ELR (cell line): ENCODE data around the gene APOF.
"Not testable (repeated sequence)": the region's sequence is repeated elsewhere in the genome, so short reads cannot be mapped to it uniquely, and the experiment has no call there.

Experiments
- DNase-seq: peaks from one replicate; pipeline ENCODE4 v3.0.0-alpha.2; 2015; ENCODE audit warnings: low read depth

Gene APOF

DNA sequence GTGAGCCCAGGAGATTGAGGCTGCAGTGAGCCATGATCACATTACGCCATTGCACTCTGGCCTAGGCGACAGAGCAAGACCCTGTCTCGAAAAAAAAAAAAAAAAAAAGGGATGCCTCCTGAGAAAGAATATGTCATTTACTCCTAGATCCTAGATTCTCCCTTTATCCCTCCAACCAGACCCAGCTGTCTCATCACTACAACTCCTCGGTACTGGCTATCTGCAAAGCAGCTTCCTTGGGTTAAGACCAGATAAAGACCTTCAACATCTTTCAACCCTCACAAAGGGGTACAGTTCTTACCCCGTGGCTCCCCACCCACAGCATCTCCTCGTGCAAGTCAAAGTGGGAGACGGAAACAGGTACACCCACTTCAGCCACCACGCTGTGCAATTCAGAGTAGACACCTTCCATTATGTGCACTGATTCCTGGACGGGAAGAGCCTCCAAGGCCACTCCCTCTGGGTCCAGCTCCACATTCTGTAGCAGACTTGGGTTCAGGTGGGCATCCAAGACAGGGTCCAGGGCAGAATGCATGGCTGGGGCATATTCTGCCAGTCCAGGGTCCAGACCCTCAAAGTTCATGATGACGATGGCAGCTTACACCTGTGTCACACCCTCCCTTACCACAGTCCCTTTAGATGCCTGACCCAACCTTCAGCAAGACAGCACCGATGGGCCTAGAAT is 30.0 kb downstream of the APOF start:
- no peak for DNase-seq

DNA sequence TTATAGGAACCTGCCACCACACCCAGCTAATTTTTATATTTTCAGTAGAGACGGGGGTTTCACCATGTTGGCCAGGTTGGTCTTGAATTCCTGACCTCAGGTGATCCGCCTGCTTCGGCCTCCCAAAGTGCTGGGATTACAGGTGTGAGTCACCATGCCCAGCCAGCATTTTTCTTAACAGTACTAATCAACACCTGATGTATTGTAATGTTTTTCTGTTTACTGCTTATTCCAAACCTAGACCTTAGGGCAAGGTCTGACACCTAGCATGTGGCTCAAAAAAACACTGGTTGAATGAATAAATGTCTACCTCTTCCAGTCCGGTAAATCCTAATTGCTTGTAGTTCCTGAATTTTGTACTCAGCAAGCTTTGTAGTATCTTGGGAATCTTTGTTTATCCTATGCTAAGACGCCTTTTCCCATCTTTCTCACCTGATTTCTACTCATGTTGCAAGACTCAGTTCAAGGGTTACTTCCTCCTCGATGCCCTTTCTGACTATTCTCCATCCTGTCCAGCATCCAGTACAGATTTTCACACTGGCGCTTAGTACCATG is 31.6 kb downstream of the APOF start:
- no peak for DNase-seq

DNA sequence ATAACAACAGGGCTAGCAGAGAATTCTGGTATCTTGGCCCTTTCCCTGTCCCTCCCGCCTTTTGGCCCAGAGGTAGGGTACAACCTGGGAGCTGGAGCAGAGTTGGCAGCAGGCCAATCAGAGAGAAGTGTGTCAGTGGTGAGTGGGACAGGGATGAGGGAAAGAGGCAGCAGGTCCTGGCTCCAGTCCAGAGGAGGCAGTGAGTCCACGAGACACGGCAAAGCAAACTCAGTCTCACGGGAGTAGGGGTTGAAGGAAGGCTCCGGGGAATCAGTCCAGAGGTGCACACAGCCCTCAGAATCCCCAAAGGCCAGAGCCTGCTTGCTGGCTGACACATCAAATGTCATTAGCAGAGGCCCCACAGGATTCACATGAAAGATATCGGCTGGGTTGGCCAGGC is 36.1 kb downstream of the APOF start:
- no peak for DNase-seq

DNA sequence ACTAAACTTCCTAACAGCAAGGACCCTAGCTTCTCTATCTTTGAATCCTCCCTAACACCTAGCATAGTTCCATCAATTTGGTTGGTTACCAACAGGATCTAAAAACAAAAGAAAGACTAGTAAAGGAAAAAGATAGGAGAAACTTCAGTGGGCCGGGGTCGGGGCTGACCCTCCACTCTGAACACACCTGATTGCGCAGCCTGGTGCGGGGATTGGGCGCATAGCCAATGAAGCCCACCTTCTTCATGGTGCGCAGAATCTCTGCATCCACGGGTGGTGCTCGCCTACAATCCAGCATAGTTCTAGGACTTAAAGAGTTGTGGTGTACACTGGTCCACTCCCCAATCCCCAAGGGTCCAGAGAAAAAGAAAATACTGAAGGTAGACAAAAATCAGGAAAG is 36.5 kb downstream of the APOF start:
- DNase-seq: no peak

DNA sequence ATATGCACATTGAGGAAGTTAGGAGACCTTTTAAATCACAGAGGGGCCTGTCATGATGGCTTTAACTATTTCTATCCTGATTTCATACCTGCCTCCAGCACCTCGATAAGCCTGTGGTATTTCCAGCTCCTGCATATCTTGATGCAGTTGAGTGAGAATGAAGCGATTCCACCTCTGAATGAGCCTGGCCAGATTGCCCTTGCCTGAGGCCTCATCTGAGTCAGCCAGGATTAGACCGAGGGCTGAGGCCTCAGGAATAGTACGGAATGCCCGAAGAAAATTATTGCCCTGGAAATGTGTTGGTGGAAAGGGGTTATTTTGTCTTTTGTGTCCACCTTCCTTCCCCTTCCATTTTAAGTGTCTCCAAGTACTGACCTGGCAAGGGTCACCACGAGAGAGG is 38.5 kb downstream of the APOF start:
- no peak for DNase-seq

DNA sequence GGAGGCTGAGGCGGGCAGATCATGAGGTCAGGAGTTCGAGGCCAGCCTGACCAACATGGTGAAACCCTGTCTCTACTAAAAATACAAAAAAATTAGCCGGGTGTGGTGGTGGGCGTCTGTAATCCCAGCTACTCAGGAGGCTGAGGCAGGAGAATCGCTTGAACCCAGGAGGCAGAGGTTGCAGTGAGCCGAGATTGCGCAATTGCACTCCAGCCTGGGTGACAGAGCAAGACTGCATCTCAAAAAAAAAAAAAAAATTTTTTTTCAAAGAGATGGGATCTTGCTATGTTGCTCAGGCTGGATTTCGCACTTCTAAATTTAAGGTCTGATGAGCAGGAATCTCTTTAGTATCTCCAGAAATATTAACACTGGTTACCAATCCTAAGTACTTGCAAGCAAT is 41.0 kb downstream of the APOF start:
- DNase-seq: not testable (repeated sequence)

DNA sequence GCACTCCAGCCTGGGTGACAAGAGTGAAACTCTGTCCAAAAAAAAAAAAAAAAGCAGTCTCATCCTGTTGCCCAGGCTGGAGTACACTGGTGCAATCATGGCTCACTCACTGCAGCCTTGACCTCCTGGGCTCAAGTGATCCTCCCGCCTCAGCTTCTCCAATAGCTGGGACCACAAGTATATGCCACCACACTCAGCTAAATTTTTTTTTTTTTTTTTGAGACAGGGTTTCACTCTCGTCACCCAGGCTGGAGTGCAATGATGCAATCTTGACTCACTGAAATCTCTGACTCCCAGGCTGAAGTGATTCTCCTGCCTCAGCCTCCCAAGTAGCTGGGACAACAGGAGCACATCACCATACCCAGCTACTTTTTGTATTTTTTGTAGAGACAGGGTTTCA is 41.6 kb downstream of the APOF start:
- DNase-seq: peak; percentile 75

DNA sequence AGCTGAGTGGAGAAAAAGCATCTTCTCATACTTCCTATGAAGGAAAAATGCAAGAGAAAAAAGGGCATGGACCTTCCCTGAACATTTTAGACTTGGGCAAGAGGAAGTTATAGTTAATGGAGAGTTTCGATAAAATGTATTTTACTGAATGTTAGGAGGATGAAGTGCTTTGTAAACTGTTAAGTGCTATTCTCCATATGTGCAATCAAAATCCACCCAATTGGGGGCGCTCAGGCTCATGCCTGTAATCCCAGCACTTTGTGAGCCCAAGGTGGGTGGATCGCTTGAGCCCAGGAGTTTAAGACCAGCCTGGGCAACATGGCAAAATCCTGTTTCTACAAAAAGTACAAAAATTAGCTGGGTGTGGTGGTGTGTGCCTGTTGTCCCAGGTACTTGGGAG is 45.0 kb downstream of the APOF start:
- no peak for DNase-seq

DNA sequence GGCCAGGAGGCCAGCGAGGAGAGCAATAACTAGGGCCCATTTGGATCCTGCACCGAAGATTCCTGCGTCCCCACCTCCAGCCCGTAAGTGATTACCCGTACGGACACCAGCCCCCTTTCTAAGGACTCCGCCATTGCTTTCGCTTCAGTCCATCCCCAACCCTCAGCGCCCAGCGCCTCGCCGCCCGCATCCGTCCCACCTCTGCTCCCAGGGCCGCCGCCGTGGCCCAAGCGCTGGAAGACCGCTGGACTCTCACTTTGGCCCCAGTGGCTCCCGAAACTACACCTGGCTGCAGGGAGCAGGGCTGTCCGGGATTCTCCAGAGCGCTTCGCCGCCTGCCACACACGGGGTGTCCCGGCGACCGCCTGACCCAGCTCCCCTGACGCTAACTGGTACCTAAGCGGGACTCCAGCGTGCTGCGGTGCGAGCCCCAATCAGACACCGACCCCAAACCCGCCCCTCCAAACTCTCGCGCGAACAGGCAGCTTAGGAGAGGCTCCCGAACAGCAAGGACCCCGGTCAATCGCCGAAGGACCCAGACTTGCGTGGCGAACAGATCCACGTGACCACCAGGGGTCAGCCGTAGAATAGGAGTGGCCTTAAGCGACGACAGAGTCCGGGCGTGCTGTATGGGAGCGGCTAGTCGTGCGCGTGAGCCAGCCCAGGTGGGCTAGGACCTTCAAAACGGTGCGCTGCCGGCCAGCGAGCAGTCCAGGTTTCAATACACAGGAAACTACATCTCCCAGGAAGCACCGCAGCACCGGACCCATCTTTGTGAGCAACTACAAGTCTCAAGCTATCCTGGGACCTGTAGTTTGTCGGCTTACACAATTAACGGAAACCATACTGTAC is 46.8 kb downstream of the APOF start, which contains the start of gene CNPY2:
Gene CNPY2, minus strand, starts transcription at position 367 of the 852 bp plus-strand sequence. CDS start 771 bp downstream, outside the sequence.
- peak; percentile 99 for DNase-seq

DNA sequence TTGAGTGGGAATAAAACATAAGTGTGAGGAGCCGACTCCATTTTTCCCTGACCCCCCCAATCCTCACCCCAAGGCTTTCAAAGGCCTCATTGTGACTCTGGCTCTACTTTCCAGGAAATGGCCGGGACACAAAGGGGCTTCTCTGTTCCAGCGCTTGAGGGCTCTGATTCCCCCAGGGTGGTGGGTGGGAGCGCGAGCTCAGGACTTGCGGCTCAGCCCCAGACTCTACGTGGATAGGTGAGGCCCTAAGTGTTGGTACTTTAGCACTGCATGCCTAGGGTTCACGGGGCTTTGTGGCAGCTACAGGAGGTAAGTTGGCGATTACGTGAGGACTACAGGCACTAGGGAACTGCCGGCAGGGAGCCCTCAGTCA is 47.4 kb downstream of the APOF start:
- peak; percentile 33 for DNase-seq

DNA sequence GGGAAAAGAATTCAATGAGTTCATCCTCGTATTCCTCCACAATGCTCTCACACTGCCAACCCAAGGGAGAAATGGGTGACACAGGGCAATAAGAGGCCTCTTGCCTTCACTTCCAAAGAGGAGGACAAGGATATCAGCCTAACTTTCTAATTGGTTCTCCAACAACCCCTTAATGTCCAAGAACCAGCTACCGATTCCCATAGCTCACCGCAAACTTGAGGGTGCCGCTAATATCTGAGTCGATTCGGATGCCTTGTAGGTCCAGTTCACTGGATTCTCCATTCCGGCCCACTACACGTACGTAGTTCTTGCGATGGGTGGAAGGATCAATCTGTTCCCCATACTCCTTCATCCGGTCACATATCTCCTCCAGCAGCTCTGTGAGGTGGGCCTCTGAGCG is 51.7 kb downstream of the APOF start:
- no peak for DNase-seq
